AG10803 (cell line): ENCODE measurements around the gene NATD1.

Experiments used
- DNase-seq: peaks from one replicate; pipeline ENCODE4 v3.0.0; 2010; ENCODE audit warnings: low read depth
- H3K4me3 ChIP-seq: 2 replicates; pipeline ENCODE4 v1.5.1; 2011; ENCODE audit warnings: mild to moderate bottlenecking, low read length, control low read depth
- TF ChIP-seq, protein P1 (sequence below): conservative IDR thresholded peaks from 2 replicates; pipeline ENCODE4 v1.5.1; 2011; ENCODE audit warnings: mild to moderate bottlenecking, low read length, control low read depth, inconsistent platforms

NATD1 gene

GRCh38 chr17:21189361-21189760 lies 63.8 kb downstream of the NATD1 start:
- H3K4me3 ChIP-seq = no peak overlapping the region
- TF ChIP-seq, protein P1, sequence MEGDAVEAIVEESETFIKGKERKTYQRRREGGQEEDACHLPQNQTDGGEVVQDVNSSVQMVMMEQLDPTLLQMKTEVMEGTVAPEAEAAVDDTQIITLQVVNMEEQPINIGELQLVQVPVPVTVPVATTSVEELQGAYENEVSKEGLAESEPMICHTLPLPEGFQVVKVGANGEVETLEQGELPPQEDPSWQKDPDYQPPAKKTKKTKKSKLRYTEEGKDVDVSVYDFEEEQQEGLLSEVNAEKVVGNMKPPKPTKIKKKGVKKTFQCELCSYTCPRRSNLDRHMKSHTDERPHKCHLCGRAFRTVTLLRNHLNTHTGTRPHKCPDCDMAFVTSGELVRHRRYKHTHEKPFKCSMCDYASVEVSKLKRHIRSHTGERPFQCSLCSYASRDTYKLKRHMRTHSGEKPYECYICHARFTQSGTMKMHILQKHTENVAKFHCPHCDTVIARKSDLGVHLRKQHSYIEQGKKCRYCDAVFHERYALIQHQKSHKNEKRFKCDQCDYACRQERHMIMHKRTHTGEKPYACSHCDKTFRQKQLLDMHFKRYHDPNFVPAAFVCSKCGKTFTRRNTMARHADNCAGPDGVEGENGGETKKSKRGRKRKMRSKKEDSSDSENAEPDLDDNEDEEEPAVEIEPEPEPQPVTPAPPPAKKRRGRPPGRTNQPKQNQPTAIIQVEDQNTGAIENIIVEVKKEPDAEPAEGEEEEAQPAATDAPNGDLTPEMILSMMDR = no peak
- DNase-seq = no peak
